ENCODE results near the gene IMMP2L. TPM values are rescaled to one million over a fixed set of nuclear protein-coding genes. Genes with fewer than 3 reads are reported as not detected.

Gene IMMP2L
- polyA plus RNA-seq, 1 of the 3 experiments (the other 2 are of a cell fraction) = 10.7 TPM

- no peak for TF ChIP-seq RXRA (IDR thresholded peaks at IDR 0.05; ENCODE audit: borderline replicate concordance, low read depth)
- no peak for TF ChIP-seq ZBTB33 (IDR thresholded peaks at IDR 0.05; ENCODE audit: borderline replicate concordance, low read depth)
- TF ChIP-seq EZH2phosphoT487 (IDR thresholded peaks at IDR 0.05; ENCODE audit: borderline replicate concordance, low read depth) = no peak
- TF ChIP-seq RFX5 (IDR thresholded peaks at IDR 0.05; ENCODE audit: low read length) = no peak
- TF ChIP-seq MAX (IDR thresholded peaks at IDR 0.05; ENCODE audit: low read depth) = no peak
- no peak for TF ChIP-seq USF2 (IDR thresholded peaks at IDR 0.05; ENCODE audit: borderline replicate concordance, low read depth, low read length)
- no peak for TF ChIP-seq CHD2 (IDR thresholded peaks at IDR 0.05; ENCODE audit: low read length, partially characterized antibody)
- no peak for TF ChIP-seq POLR2AphosphoS5 (IDR thresholded peaks at IDR 0.05; ENCODE audit: low read depth, low read length)
- no peak for TF ChIP-seq EP300 (IDR thresholded peaks at IDR 0.05; ENCODE audit: borderline replicate concordance in 1 of 2, low read depth in 1 of 2, low read length in 1 of 2)
- no peak for TF ChIP-seq NFIC (IDR thresholded peaks at IDR 0.05; ENCODE audit: borderline replicate concordance)
- no peak for TF ChIP-seq CTCF (IDR thresholded peaks at IDR 0.05)
- no peak for TF ChIP-seq MEF2A (IDR thresholded peaks at IDR 0.05; ENCODE audit: borderline replicate concordance, low read depth)
- TF ChIP-seq TEAD4 (IDR thresholded peaks at IDR 0.05; ENCODE audit: borderline replicate concordance, insufficient read depth) = no peak
- TF ChIP-seq NRF1 (IDR thresholded peaks at IDR 0.05; ENCODE audit: low read depth, low read length) = no peak
- no peak for TF ChIP-seq SIN3A (IDR thresholded peaks at IDR 0.05; ENCODE audit: borderline replicate concordance, low read depth, low read length)
- no peak for TF ChIP-seq SMC3 (IDR thresholded peaks at IDR 0.05; ENCODE audit: low read depth, low read length)
- TF ChIP-seq FOXJ3 (CRISPR knock-in tag; IDR thresholded peaks at IDR 0.05) = no peak
- CTCF ChIA-PET = no interaction called here
- DNase-seq = no peak
Observed at GRCh38 chr7:110693344-110693743, 868.9 kb downstream of the IMMP2L start.

More at GRCh38 chr7:110693344-110693743, 868.9 kb downstream of the IMMP2L start:
- no peak overlapping the region for H3K4me2 ChIP-seq
- H3K4me3 ChIP-seq (ENCODE audit: low read depth in 2 of 2, low read length in 1 of 2) = no peak overlapping the region
- H3K9me2 ChIP-seq = no peaks in the 10 kb centered on the region
- no peaks in the 10 kb centered on the region for H3F3A ChIP-seq (replicated peaks; ENCODE audit: insufficient read depth)
- H3K27me3 ChIP-seq (ENCODE audit: insufficient read depth) = no peaks in the 10 kb centered on the region
- POLR2A ChIA-PET = no interaction called here
- no peak overlapping the region for H3K27ac ChIP-seq (ENCODE audit: low read depth in 2 of 2, low read length in 1 of 2)
- no peak overlapping the region for H3K9ac ChIP-seq
- no peaks in the 10 kb centered on the region for H3K79me2 ChIP-seq (ENCODE audit: insufficient read depth)
- no peaks in the 10 kb centered on the region for H3K36me3 ChIP-seq (replicated peaks in 1 of 2; ENCODE audit: control insufficient read depth in 1 of 2, insufficient read depth in 2 of 2, low read length in 1 of 2)
- H3K4me1 ChIP-seq (ENCODE audit: control insufficient read depth in 1 of 2, insufficient read depth in 2 of 2, low read depth in 1 of 2, low read length in 1 of 2) = no peaks in the 10 kb centered on the region
- no peak overlapping the region for H2AFZ ChIP-seq (ENCODE audit: low read depth)
- H3K9me3 ChIP-seq = no peaks in the 10 kb centered on the region
- H4K20me1 ChIP-seq (ENCODE audit: insufficient read depth) = no peaks in the 10 kb centered on the region

All from SK-N-SH (cell line).